HG03571 (cell line): ENCODE measurements around the gene RPS6KA6.
A peak's percentile ranks its signal among the peaks of the same experiment; 100 is the strongest.

Source experiments
- ATAC-seq: cut with Tn5 transposase; IDR thresholded peaks from one replicate; pipeline ENCODE4 v1.9.1; 2021; ENCODE audit not compliant: unreplicated experiment

Gene RPS6KA6

DNA sequence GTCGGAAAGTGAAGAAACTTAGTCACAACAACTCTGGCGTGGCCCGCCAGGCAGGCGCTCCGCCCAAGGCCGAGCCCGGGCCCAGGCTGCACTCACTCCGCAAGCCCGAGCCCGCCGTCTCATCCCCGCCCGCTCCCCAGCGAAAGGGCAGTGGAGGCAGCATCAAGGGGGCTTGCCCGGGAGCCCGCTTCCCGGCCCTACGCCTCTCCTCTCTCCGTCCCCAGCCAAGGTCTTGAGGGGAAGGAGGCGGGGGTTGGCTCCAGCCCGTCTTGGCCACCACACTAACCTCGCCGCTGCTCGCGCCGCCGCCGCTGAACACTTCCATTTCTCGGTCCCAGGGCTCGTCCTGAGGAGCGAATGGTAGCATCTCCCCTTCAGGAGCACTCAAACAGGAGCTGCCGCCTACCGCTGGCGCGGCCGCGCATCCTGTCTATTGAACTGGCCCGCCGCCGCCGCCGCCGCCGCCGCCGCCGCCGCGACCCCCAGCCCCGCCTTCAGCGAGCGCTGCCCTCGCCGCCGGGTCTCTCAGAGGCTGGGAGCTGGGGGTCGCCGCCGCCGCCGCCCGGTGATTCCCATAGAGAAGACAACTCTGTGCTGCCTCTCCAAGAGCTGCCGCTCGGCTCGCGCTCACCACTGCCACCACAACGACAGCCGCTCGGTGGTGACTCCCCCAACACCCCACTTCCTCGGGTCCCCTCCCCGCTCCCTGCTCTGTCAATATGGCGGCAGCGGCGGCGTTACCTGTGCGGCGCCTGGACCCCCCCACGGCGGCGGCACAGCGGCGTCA, at the start of gene RPS6KA6:
TSS of gene RPS6KA6 (minus strand) at position 667 of the 787 bp plus-strand sequence. CDS start at position 367, 300 bp downstream.
- peak; percentile 51 for ATAC-seq

GRCh38 chrX:84224741-84225140, 36.7 kb upstream of the RPS6KA6 start:
- no peak for ATAC-seq

GRCh38 chrX:84223261-84223660, 35.3 kb upstream of the RPS6KA6 start:
- ATAC-seq = no peak

DNA sequence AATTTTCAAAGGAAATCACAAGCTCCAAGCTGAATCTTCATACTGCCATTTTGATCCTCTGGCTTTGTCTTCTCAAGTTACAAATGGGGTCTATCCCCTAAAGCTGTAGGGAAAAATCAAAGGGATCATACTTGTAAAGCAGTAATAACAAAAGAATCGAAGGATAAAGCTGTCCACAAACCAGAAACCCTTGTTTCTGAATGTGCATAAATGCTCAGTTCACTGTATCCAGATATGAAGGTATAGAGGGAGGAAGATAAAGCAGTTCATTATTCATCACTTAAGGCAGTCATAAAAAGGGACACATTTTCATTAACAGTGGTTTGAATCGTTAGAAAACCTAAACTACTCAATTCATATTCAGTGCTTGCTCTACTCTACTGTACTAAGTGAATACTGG, 33.2 kb upstream of the RPS6KA6 start:
- no peak for ATAC-seq

GRCh38 chrX:84219551-84219950, 31.6 kb upstream of the RPS6KA6 start:
- ATAC-seq = no peak

- ATAC-seq = no peak
Measured at GRCh38 chrX:84218726-84219125, 30.7 kb upstream of the RPS6KA6 start.

- ATAC-seq = no peak
Measured at GRCh38 chrX:84216881-84217280, 28.9 kb upstream of the RPS6KA6 start.

DNA sequence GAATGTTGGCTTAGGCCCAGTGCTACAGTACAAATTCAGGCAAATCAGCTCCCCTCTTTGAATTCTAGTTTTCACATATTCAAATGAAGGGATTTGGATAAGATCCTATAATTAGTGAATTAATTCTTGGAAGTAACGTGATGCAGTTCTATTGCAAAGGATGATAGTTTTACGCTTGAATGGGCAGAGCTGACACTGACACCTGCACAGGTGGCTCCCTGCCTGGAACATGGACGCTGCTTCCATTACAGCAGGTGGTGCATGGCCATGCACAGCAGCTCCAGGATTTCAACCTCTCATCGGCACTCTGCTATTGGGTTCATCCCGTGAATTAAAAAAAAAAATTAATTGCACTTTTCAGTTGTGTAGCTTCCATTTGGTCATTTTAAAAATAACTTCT, 28.4 kb upstream of the RPS6KA6 start:
- no peak for ATAC-seq

GRCh38 chrX:84205276-84205675, 17.3 kb upstream of the RPS6KA6 start:
- ATAC-seq = no peak

GRCh38 chrX:84199688-84200087, 11.7 kb upstream of the RPS6KA6 start:
- no peak for ATAC-seq

- no peak for ATAC-seq
Measured at GRCh38 chrX:84197550-84197949, 9.6 kb upstream of the RPS6KA6 start.

GRCh38 chrX:84192006-84192405, 4.0 kb upstream of the RPS6KA6 start:
- ATAC-seq = no peak

- no peak for ATAC-seq
Measured at GRCh38 chrX:84189125-84189524, 1.1 kb upstream of the RPS6KA6 start.

DNA sequence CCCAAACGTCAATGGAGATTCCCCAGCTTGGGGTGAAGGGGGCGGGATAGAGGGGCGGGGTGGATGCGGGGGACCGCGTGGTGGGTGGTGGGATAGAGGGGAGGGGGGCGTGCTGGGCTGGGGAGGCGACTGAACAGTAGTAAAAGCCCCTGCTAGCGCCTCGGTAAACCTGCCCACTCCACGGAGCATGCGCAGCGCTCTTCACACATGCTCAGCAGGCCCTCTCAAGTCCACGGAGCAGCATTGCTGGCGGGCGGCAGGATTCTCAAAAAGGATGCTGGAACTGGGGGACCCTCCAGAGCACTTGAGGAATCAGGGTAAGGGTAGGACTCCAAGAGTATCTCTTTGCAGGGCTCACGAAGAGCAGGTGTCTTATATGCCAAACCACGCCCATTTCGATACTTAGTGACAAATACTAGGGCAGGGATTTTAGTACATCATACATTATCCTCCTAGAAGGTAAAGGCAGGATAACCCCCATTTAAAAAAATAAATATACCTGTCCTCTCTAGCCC, 378 bp upstream of the RPS6KA6 start:
- ATAC-seq = peak; percentile 62

GRCh38 chrX:84186603-84187532, 1.1 kb downstream of the RPS6KA6 start:
- ATAC-seq = no peak

- ATAC-seq = no peak
Measured at GRCh38 chrX:84182516-84182915, 5.5 kb downstream of the RPS6KA6 start.

- no peak for ATAC-seq
Measured at GRCh38 chrX:84175958-84176357, 12.0 kb downstream of the RPS6KA6 start.

DNA sequence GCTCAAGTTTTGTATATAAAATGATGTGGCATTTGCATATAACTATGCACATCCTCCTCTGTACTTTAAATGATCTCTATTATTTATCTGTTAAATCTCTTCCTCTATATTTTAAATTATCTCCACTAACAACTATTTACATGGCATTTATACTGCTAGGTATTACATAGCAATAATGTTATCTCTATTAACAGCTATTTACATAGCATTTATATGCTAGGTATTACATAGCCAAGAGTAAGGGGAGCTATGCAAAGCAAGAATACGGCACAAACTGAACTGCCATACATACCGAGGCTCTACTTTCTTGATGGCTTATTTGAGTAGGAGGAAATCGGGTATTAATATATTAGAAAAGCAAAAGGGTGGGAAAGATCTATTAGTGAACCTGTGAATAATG, 12.7 kb downstream of the RPS6KA6 start:
- no peak for ATAC-seq

GRCh38 chrX:84174348-84174747, 13.7 kb downstream of the RPS6KA6 start:
- ATAC-seq = no peak

- no peak for ATAC-seq
Measured at GRCh38 chrX:84170931-84171330, 17.1 kb downstream of the RPS6KA6 start.

DNA sequence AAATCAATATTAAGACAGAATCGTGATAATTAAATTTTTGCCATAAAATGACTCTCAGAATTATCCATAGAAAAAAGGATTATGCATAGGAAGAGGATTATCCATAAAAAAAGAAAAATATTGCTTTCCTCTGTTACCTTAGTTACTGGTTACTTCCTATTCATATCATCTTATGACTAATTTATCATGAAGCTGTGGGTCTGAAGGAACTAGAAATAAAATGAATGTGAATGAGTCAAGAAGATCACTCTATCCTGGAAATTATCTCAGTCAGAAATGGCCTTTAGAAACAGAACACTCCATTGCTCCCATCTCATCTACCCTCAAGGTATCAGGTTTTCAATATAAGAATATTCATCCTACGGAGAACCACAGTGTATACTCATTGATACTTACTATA, 19.4 kb downstream of the RPS6KA6 start:
- no peak for ATAC-seq

- no peak for ATAC-seq
Measured at GRCh38 chrX:84168095-84168494, 19.9 kb downstream of the RPS6KA6 start.
